GM23338 (cell line): ENCODE measurements around the gene KRTCAP3.

ENCODE experiments used
- CTCF ChIP-seq, 2 experiments: fragments of 200-600 bp in 1 of 2; sonication (generic) in 1 of 2; conservative IDR thresholded peaks; 2 replicates each; pipeline versions ENCODE4 v1.5.1 to v1.6.1; 2016 to 2017; ENCODE audit warnings: antibody characterized with exemption in 2 of 2, low read depth in 2 of 2, mild to moderate bottlenecking in 2 of 2, moderate library complexity in 1 of 2
- EZH2 ChIP-seq: fragments of 200-600 bp; sonication (generic); IDR thresholded peaks from one replicate; pipeline ENCODE4 v1.8.0; 2017; ENCODE audit warnings: antibody characterized with exemption, mild to moderate bottlenecking, low read depth; ENCODE audit not compliant: unreplicated experiment
- EZH2phosphoT487 ChIP-seq: fragments of 200-600 bp; sonication (generic); IDR thresholded peaks from one replicate; pipeline ENCODE4 v1.8.1; 2018; ENCODE audit warnings: antibody characterized with exemption; ENCODE audit not compliant: unreplicated experiment
- POLR2AphosphoS5 ChIP-seq: IDR thresholded peaks from 2 replicates; pipeline ENCODE4 v1.6.1; 2016; ENCODE audit warnings: antibody characterized with exemption, low read depth
- REST ChIP-seq: IDR thresholded peaks from one replicate; pipeline ENCODE4 v1.6.1; 2018; ENCODE audit warnings: antibody characterized with exemption; ENCODE audit not compliant: unreplicated experiment
- ZNF331 ChIP-seq: fragments of 250-450 bp; sonication (Bioruptor Pico); IDR thresholded peaks from 2 replicates; pipeline ENCODE4 v1.5.0; 2020; ENCODE audit warnings: low read depth, mild to moderate bottlenecking, moderate library complexity

DNA sequence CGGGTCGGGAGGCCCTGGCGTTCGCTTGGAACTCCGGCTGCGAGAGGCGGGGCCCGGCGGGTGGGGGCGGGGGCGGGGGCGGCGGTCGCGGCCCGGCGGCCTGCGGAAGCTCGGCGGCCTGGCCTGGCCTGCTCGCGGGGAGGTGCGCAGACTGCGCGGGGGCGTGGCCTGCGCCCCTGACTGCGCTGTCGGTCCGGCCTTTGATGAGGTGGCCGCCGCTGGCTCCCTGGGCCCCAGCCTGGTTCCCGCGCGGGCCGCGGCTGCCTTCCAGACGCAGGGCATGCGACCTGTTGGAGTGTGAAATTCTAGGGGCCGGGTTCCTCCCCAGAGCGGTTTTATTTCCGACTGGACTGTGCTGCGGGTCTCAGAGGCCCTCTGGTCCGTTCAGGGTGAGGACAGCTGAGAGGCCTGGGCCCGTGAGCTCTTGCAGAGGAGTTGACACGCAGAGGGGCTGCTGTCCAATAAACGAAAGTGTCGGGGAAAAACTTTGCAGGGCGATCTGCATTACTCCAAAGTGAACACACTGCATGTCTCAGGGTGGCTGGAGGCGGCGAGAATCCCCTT, 13.1 kb upstream of the KRTCAP3 start:
- TF ChIP-seq CTCF (conservative IDR thresholded peaks at IDR 0.05; ENCODE audit: low read depth in 2 of 2) (no peak), EZH2 (no peak), ZNF331 (CRISPR knock-in tag) (no peak), POLR2AphosphoS5 (no peak), EZH2phosphoT487 (no peak), REST (no peak)
